Measurements from ENCODE around the gene EIF3K.

DNA sequence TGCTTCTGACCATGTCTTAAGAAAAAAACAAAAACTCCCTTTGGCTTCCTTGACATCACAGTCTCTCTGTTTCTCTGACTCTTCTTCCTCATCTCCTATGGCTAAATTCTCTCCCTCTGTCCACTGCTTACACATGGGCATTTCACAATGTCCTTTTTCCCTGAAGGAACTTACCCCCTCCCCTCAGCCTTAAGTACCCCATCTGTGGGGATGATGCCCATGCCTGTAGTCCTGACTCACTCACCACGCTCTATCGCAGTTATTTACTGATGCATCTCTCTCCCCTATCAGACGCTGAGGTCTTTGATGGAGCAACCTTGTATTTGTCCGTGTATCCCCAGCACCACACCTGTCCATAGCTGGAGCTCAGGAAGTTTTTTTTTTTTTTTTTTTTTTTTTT lies 60.9 kb downstream of the EIF3K start:
- TF ChIP-seq, protein P1, sequence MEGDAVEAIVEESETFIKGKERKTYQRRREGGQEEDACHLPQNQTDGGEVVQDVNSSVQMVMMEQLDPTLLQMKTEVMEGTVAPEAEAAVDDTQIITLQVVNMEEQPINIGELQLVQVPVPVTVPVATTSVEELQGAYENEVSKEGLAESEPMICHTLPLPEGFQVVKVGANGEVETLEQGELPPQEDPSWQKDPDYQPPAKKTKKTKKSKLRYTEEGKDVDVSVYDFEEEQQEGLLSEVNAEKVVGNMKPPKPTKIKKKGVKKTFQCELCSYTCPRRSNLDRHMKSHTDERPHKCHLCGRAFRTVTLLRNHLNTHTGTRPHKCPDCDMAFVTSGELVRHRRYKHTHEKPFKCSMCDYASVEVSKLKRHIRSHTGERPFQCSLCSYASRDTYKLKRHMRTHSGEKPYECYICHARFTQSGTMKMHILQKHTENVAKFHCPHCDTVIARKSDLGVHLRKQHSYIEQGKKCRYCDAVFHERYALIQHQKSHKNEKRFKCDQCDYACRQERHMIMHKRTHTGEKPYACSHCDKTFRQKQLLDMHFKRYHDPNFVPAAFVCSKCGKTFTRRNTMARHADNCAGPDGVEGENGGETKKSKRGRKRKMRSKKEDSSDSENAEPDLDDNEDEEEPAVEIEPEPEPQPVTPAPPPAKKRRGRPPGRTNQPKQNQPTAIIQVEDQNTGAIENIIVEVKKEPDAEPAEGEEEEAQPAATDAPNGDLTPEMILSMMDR (IDR thresholded peaks at IDR 0.05), result no peak
- TF ChIP-seq EZH2 (IDR thresholded peaks at IDR 0.05) (no peak), EZH2phosphoT487 (IDR thresholded peaks at IDR 0.05) (no peak)
